Mesenchymal stem cell (in vitro differentiated cells and primary cell): ENCODE measurements around the gene SUPT3H.
"Not testable (repeated sequence)": the region's sequence is repeated elsewhere in the genome, so short reads cannot be mapped to it uniquely, and the experiment has no call there.

ENCODE experiments used
- DNase-seq: peaks from one replicate; pipeline ENCODE4 v3.0.0-alpha.2; 2013
- H2AFZ ChIP-seq: one replicate; pipeline ENCODE4 v1.6.1; 2013; ENCODE audit warnings: low read depth, mild to moderate bottlenecking, control low read depth, inconsistent platforms, low read length, moderate library complexity
- H2AK5ac ChIP-seq: 2 replicates; pipeline ENCODE4 v1.6.1; 2013; ENCODE audit warnings: low read length, moderate library complexity, mild to moderate bottlenecking, inconsistent platforms; ENCODE audit not compliant: severe bottlenecking
- H2BK120ac ChIP-seq: one replicate; pipeline ENCODE4 v1.6.1; 2013; ENCODE audit warnings: low read depth, mild to moderate bottlenecking, inconsistent platforms, low read length, moderate library complexity
- H2BK12ac ChIP-seq, 2 experiments: one replicate each; pipeline ENCODE4 v1.6.1; 2013; ENCODE audit warnings: inconsistent platforms in 2 of 2, low read length in 2 of 2, mild to moderate bottlenecking in 2 of 2, moderate library complexity in 2 of 2, control low read depth in 1 of 2
- H2BK15ac ChIP-seq: one replicate; pipeline ENCODE4 v1.6.1; 2013; ENCODE audit warnings: mild to moderate bottlenecking, low read depth, inconsistent platforms; ENCODE audit not compliant: poor library complexity, severe bottlenecking
- H2BK5ac ChIP-seq: 2 replicates; pipeline ENCODE4 v1.6.1; 2013; ENCODE audit warnings: low read depth, mild to moderate bottlenecking, low read length, control low read depth, inconsistent platforms; ENCODE audit not compliant: poor library complexity, severe bottlenecking
- H3K14ac ChIP-seq, 2 experiments: one replicate each; pipeline ENCODE4 v1.6.1; 2013; ENCODE audit warnings: inconsistent platforms in 2 of 2, low read length in 2 of 2, control low read depth in 1 of 2, mild to moderate bottlenecking in 1 of 2, moderate library complexity in 1 of 2
- H3K18ac ChIP-seq, 2 experiments: one replicate each; pipeline ENCODE4 v1.6.1; 2013; ENCODE audit warnings: inconsistent platforms in 2 of 2, low read length in 2 of 2, control low read depth in 1 of 2, low read depth in 1 of 2, mild to moderate bottlenecking in 1 of 2
- H3K23ac ChIP-seq, 2 experiments: one replicate each; pipeline ENCODE4 v1.6.1; 2013; ENCODE audit warnings: inconsistent platforms in 2 of 2, low read length in 2 of 2, mild to moderate bottlenecking in 2 of 2, moderate library complexity in 2 of 2, control low read depth in 1 of 2
- H3K27ac ChIP-seq: 2 replicates; pipeline ENCODE4 v1.5.1; 2013; ENCODE audit warnings: mild to moderate bottlenecking, moderate library complexity, low read length, control low read depth, inconsistent platforms; ENCODE audit not compliant: poor library complexity, severe bottlenecking
- H3K27me3 ChIP-seq, 2 experiments: 2 replicates each; pipeline versions ENCODE4 v1.6.1 to v1.7.0; 2013; ENCODE audit warnings: low read length in 2 of 2, mild to moderate bottlenecking in 2 of 2, moderate library complexity in 2 of 2, control low read depth in 1 of 2, inconsistent platforms in 1 of 2; ENCODE audit not compliant: control insufficient read depth in 1 of 2, insufficient read depth in 1 of 2
- H3K36me3 ChIP-seq, 2 experiments: 2 replicates each; pipeline versions ENCODE4 v1.6.1 to v1.7.0; 2013; ENCODE audit warnings: low read length in 2 of 2, control low read depth in 1 of 2, inconsistent platforms in 1 of 2, low read depth in 1 of 2, mild to moderate bottlenecking in 1 of 2; ENCODE audit not compliant: insufficient read depth in 2 of 2, control insufficient read depth in 1 of 2
- H3K4ac ChIP-seq, 2 experiments: one replicate each; pipeline ENCODE4 v1.6.1; 2013; ENCODE audit warnings: inconsistent platforms in 2 of 2, low read length in 2 of 2, mild to moderate bottlenecking in 2 of 2, moderate library complexity in 2 of 2, control low read depth in 1 of 2, low read depth in 1 of 2
- H3K4me1 ChIP-seq: 2 replicates; pipeline ENCODE4 v1.6.1; 2013; ENCODE audit warnings: low read depth, low read length, control low read depth; ENCODE audit not compliant: control insufficient read depth, insufficient read depth
- H3K4me2 ChIP-seq: 2 replicates; pipeline ENCODE4 v1.6.1; 2013; ENCODE audit warnings: low read length, mild to moderate bottlenecking, inconsistent platforms; ENCODE audit not compliant: poor library complexity, severe bottlenecking
- H3K4me3 ChIP-seq, 2 experiments: 2 replicates each; pipeline versions ENCODE4 v1.5.1 to v1.7.0; 2013; ENCODE audit warnings: low read length in 2 of 2, mild to moderate bottlenecking in 2 of 2, control low read depth in 1 of 2, low read depth in 1 of 2; ENCODE audit not compliant: insufficient read depth in 1 of 2
- H3K79me1 ChIP-seq: replicated peaks from 2 replicates; pipeline ENCODE4 v1.6.1; 2013; ENCODE audit warnings: mild to moderate bottlenecking, control low read depth, low read length, inconsistent platforms; ENCODE audit not compliant: poor library complexity, severe bottlenecking
- H3K9ac ChIP-seq: 2 replicates; pipeline ENCODE4 v1.7.0; 2013; ENCODE audit warnings: mild to moderate bottlenecking, low read length, moderate library complexity
- H3K9me3 ChIP-seq: 2 replicates; pipeline ENCODE4 v1.7.0; 2013; ENCODE audit warnings: mild to moderate bottlenecking, low read length; ENCODE audit not compliant: control insufficient read depth
- H4K8ac ChIP-seq: one replicate; pipeline ENCODE4 v1.6.1; 2013; ENCODE audit warnings: inconsistent platforms, mild to moderate bottlenecking, low read length, moderate library complexity
- H4K91ac ChIP-seq: one replicate; pipeline ENCODE4 v1.6.1; 2013; ENCODE audit warnings: mild to moderate bottlenecking, low read length, inconsistent platforms
- WGBS: methylation state at CpG from one replicate; pipeline ENCODE4 v1.1.7; 2013; ENCODE audit warnings: mixed read lengths; 5-methylcytosine and 5-hydroxymethylcytosine counted together

SUPT3H gene

DNA sequence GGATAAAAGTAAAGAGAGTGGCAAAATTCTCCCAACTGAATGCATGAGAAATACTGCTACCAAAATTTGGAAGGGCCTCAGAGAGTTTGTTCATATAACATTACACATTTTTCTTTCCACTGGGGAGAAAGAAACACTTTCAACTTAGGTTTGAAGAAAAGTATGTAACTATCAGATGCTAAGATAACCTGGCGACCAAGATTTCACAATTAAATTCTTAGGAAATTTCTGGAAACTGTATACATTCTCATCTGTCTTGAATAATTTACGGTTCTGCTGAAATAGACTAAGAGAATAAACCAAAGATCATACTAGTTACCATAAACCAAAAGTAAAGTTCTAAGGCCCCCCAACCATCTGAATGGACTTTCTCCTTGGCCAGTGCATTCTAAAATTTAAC lies 462.6 kb downstream of the SUPT3H start:
- Histone ChIP-seq H2AFZ (no peak overlapping the region), H2AK5ac (no peak overlapping the region), H3K27ac (no peak overlapping the region), H3K4ac (no peak overlapping the region), H4K91ac (no peak overlapping the region), H3K23ac (no peak overlapping the region), H3K9ac (no peak overlapping the region), H2BK12ac (no peak overlapping the region), H3K4me1 (no peaks in the 10 kb centered on the region), H3K4me2 (no peak overlapping the region), H3K79me1 (no peaks in the 10 kb centered on the region), H3K18ac (no peak overlapping the region), H3K14ac (no peak overlapping the region), H3K4me3 (no peak overlapping the region), H3K27me3 (no peaks in the 10 kb centered on the region), H2BK15ac (no peak overlapping the region), H3K36me3 (no peaks in the 10 kb centered on the region), H3K9me3 (no peaks in the 10 kb centered on the region), H4K8ac (no peak overlapping the region), H2BK120ac (no peak overlapping the region), H2BK5ac (no peak overlapping the region)
- WGBS, result 100% methylated on average over 2 of the region's 2 CpGs
- no peak for DNase-seq

DNA sequence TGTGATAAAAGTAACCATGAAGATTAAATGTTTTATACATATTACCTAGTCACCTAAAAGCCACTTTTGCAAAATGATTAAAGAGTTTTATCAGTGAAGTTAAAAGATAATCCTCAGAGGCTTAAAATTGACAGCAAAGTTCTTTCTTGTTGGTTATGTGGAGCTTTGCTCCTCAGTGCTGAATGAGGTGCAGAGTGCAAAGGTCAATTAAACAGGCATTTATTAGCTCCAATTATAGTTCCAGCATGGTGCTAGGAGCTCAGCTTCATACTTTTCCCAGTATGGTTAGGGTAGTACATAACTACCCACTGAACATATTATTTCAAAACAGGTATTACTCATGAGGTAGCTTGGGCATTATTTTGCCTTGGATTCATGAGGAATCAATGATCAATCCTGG lies 463.6 kb downstream of the SUPT3H start:
- no peak overlapping the region for H3K4me3 ChIP-seq
- no peaks in the 10 kb centered on the region for H3K36me3 ChIP-seq
- H3K23ac ChIP-seq, result no peak overlapping the region
- H3K4me1 ChIP-seq, result no peaks in the 10 kb centered on the region
- no peak overlapping the region for H2BK5ac ChIP-seq
- no peak overlapping the region for H2BK15ac ChIP-seq
- H2AFZ ChIP-seq, result no peak overlapping the region
- no peak overlapping the region for H3K4me2 ChIP-seq
- no peak for DNase-seq
- H3K4ac ChIP-seq, result no peak overlapping the region
- no peak overlapping the region for H3K27ac ChIP-seq
- no peak overlapping the region for H2AK5ac ChIP-seq
- H3K79me1 ChIP-seq, result no peaks in the 10 kb centered on the region
- H3K18ac ChIP-seq, result no peak overlapping the region
- no peak overlapping the region for H3K9ac ChIP-seq
- no peaks in the 10 kb centered on the region for H3K27me3 ChIP-seq
- H3K14ac ChIP-seq, result no peak overlapping the region
- no peak overlapping the region for H2BK120ac ChIP-seq
- no peaks in the 10 kb centered on the region for H3K9me3 ChIP-seq
- no peak overlapping the region for H4K8ac ChIP-seq
- H4K91ac ChIP-seq, result no peak overlapping the region
- no peak overlapping the region for H2BK12ac ChIP-seq

DNA sequence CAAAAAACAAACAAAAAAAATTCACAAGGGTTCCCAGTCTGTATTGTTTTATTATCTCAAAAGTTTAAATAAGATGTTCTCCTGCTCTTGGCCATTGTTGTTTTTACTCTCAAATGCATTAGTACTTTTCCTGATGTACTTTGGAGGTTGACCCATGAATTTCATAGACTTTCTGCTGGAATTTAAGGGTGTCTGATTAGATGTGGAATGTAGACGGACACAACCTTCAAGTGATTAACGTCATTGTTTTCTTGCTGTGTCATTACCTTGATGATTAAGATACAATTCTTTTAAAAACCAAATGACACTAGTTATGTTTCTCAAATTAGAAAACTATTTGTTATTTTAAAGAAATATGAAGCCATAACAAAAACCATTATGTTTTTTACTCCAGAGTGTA lies 471.0 kb downstream of the SUPT3H start:
- Histone ChIP-seq H2BK5ac (no peak overlapping the region), H3K9me3 (no peaks in the 10 kb centered on the region), H4K91ac (no peak overlapping the region), H3K4ac (no peak overlapping the region), H3K27me3 (no peaks in the 10 kb centered on the region), H2BK12ac (no peak overlapping the region), H3K18ac (no peak overlapping the region), H3K4me3 (no peak overlapping the region), H3K4me1 (no peaks in the 10 kb centered on the region), H2AK5ac (no peak overlapping the region), H3K9ac (no peak overlapping the region), H2BK120ac (no peak overlapping the region), H3K36me3 (no peaks in the 10 kb centered on the region), H3K4me2 (no peak overlapping the region), H3K23ac (no peak overlapping the region), H4K8ac (no peak overlapping the region), H2AFZ (no peak overlapping the region), H3K27ac (no peak overlapping the region), H2BK15ac (no peak overlapping the region), H3K79me1 (no peaks in the 10 kb centered on the region), H3K14ac (no peak overlapping the region)
- DNase-seq, result no peak
- WGBS, result no CpG with 5 or more reads among the region's 2 CpGs

DNA sequence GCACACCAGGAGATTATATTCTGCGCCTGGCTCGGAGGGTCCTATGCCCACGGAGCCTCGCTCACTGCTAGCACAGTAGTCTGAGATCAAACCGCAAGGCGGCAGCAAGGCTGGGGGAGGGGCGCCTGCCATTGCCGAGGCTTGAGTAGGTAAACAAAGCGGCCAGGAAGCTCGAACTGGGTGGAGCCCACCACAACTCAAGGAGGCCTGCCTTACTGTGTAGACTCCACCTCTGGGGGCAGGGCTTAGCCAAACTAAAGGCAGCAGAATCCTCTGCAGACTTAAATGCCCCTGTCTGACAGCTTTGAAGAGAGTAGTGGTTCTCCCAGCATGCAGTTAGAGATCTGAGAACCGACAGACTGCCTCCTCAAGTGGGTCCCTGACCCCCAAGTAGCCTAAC lies 477.4 kb downstream of the SUPT3H start:
- not testable (repeated sequence) for H3K4me3 ChIP-seq, H2BK5ac ChIP-seq, H3K79me1 ChIP-seq, H3K4me1 ChIP-seq, H3K14ac ChIP-seq, H3K4ac ChIP-seq, H4K8ac ChIP-seq, H4K91ac ChIP-seq, H2AK5ac ChIP-seq, H3K36me3 ChIP-seq, H3K4me2 ChIP-seq, DNase-seq, H3K27me3 ChIP-seq, H3K18ac ChIP-seq, H2BK120ac ChIP-seq, H3K9ac ChIP-seq, H2AFZ ChIP-seq, H3K27ac ChIP-seq, H2BK12ac ChIP-seq, H2BK15ac ChIP-seq, H3K23ac ChIP-seq, H3K9me3 ChIP-seq
- 91% methylated on average over 11 of the region's 11 CpGs for WGBS
